GM12878 (cell line): ENCODE data around the gene GSK3A. TPM values are rescaled to one million over a fixed set of nuclear protein-coding genes. Genes with fewer than 3 reads are reported as not detected.

Experiments used
- ATAC-seq: fragments of 200-7000 bp; cut with Tn5 transposase; 3 replicates; pipeline ENCODE4 v1.9.1; 2020; ENCODE audit warnings: mild to moderate bottlenecking, moderate library complexity
- BruUV-seq: library from RNA; stranded (reverse); fragments of 400-500 nt; replicated peaks from 2 replicates; lab custom pipeline; 2021; lab: Mats Ljungman, UMichigan
- CTCF ChIA-PET: fragments of 300-600 bp; sonication (Branson Sonifier 250); formaldehyde crosslinking; extraction: SDS; loops from one replicate; lab custom pipeline; 2021; ENCODE audit warnings: inconsistent platforms; lab: Yijun Ruan, JAX
- POLR2A ChIA-PET: fragments of 350-600 bp; formaldehyde crosslinking; extraction: SDS; loops from one replicate; lab custom pipeline; 2021; ENCODE audit warnings: inconsistent platforms; lab: Charles Lee
- RAD21 ChIA-PET: fragments of 300-600 bp; sonication (Branson Sonifier 250); formaldehyde crosslinking; loops from one replicate; lab custom pipeline; 2023; ENCODE audit warnings: antibody characterized with exemption; ENCODE audit not compliant: unreplicated experiment; lab: Charles Lee
- SMC1A ChIA-PET: fragments of 300-600 bp; sonication (Branson Sonifier 250); formaldehyde crosslinking; loops from one replicate; lab custom pipeline; 2023; ENCODE audit not compliant: unreplicated experiment, uncharacterized antibody; lab: Charles Lee
- DNase-seq: peaks from one replicate; pipeline ENCODE4 v3.0.0-alpha.2; 2011; ENCODE audit warnings: low read depth, low spot score
- FAIRE-seq: peaks from 3 replicates; lab custom pipeline; 2011; peaks lifted over from hg19 to GRCh38; lab: Jason Lieb, UNC
- H2AFZ ChIP-seq: 2 replicates; pipeline ENCODE4 v1.6.0; 2011; ENCODE audit warnings: low read depth, low read length, control low read depth; ENCODE audit not compliant: control insufficient read depth
- H3K27ac ChIP-seq: 2 replicates; pipeline ENCODE4 v1.5.1; 2011; ENCODE audit warnings: control low read depth; ENCODE audit not compliant: control insufficient read depth, insufficient read depth
- H3K27me3 ChIP-seq, 2 experiments: replicated peaks in 1 of 2; 2 replicates each; pipeline versions ENCODE4 v1.6.0 to v1.6.1; 2011; ENCODE audit warnings: low read length in 1 of 2; ENCODE audit not compliant: control insufficient read depth in 2 of 2, insufficient read depth in 2 of 2
- H3K36me3 ChIP-seq, 2 experiments: 2 replicates each; pipeline ENCODE4 v1.5.1; 2011; ENCODE audit warnings: low read length in 1 of 2; ENCODE audit not compliant: control insufficient read depth in 2 of 2, insufficient read depth in 2 of 2
- H3K4me1 ChIP-seq: 2 replicates; pipeline ENCODE4 v1.6.1; 2011; ENCODE audit warnings: mild to moderate bottlenecking, low read length, moderate library complexity, mixed read lengths; ENCODE audit not compliant: control insufficient read depth, insufficient read depth
- H3K4me2 ChIP-seq: 2 replicates; pipeline ENCODE4 v1.6.0; 2011; ENCODE audit warnings: control low read depth; ENCODE audit not compliant: control insufficient read depth, insufficient read depth
- H3K4me3 ChIP-seq: fragments of 200-600 bp; sonication (generic); 2 replicates; pipeline ENCODE4 v1.5.1; 2016
- H3K79me2 ChIP-seq: 2 replicates; pipeline ENCODE4 v1.6.0; 2011; ENCODE audit warnings: low read length; ENCODE audit not compliant: control insufficient read depth, insufficient read depth
- H3K9ac ChIP-seq: 2 replicates; pipeline ENCODE4 v1.8.0; 2011; ENCODE audit warnings: low read length, control low read depth, mixed read lengths; ENCODE audit not compliant: control insufficient read depth, insufficient read depth
- H3K9me3 ChIP-seq: replicated peaks from 3 replicates; pipeline ENCODE4 v1.5.1; 2011; ENCODE audit warnings: mild to moderate bottlenecking, low read length; ENCODE audit not compliant: control insufficient read depth, insufficient read depth
- H4K20me1 ChIP-seq: 2 replicates; pipeline ENCODE4 v1.6.0; 2011; ENCODE audit not compliant: control insufficient read depth, insufficient read depth
- CBX5 ChIP-seq: sonication (generic); IDR thresholded peaks from 2 replicates; pipeline ENCODE4 v1.6.1; 2016; ENCODE audit warnings: low read depth, moderate library complexity, mild to moderate bottlenecking, inconsistent platforms
- DPF2 ChIP-seq: fragments of 450-650 bp; IDR thresholded peaks from 2 replicates; pipeline ENCODE4 v1.6.1; 2017; ENCODE audit warnings: mild to moderate bottlenecking
- GABPA ChIP-seq: IDR thresholded peaks from 2 replicates; pipeline ENCODE4 v1.6.1; 2014; ENCODE audit warnings: antibody characterized with exemption, low read depth, mild to moderate bottlenecking, inconsistent platforms
- HDGF ChIP-seq: fragments of 450-650 bp; IDR thresholded peaks from 2 replicates; pipeline ENCODE4 v1.6.1; 2016; ENCODE audit warnings: antibody characterized with exemption
- LARP7 ChIP-seq: fragments of 450-650 bp; IDR thresholded peaks from 2 replicates; pipeline ENCODE4 v1.6.1; 2017; ENCODE audit warnings: mild to moderate bottlenecking
- MEF2A ChIP-seq: IDR thresholded peaks from 2 replicates; pipeline ENCODE4 v1.6.1; 2011; ENCODE audit warnings: low read depth, mild to moderate bottlenecking, low read length, moderate library complexity; ENCODE audit not compliant: insufficient read depth
- SIN3A ChIP-seq: IDR thresholded peaks from 2 replicates; pipeline ENCODE4 v1.6.1; 2012; ENCODE audit warnings: low read depth, low read length, improper control_type of control experiment
- WGBS: methylation state at CpG from one replicate; pipeline ENCODE4 v1.1.6; 2016; ENCODE audit warnings: low lambda C conversion rate; ENCODE audit not compliant: insufficient replicate concordance, insufficient coverage; ENCODE audit errors: missing lambda C conversion rate; 5-methylcytosine and 5-hydroxymethylcytosine counted together
- in situ Hi-C: fragments of 300-500 bp; cut with MboI; formaldehyde crosslinking; loops from 9 replicates; pipeline ENCODE4 v1.14.3; 2018; ENCODE audit warnings: mixed read lengths
- intact Hi-C: fragments of 100-400 bp; cut with micrococcal nuclease; formaldehyde crosslinking; loops from one replicate; pipeline ENCODE4 v1.14.2; 2022; ENCODE audit not compliant: unreplicated experiment
- polyA plus RNA-seq, 11 experiments: library from polyadenylated mRNA; depleted of rRNA in 4 of 11; unstranded in 6 of 11; stranded (reverse) in 5 of 11; fragments of >200 nt; fragmentation: Nextera tagmentation in 4 of 11; fragmentation: Illumina TruSeq in 1 of 11; extraction: Ambion mirVana in 4 of 11; extraction: Trizol in 1 of 11; gene quantifications; 1 replicate in 1 of 11; 2 replicates in 10 of 11; pipeline versions ENCODE4 v1.2.1 to v1.2.3, GENCODE V29; 2011 to 2016; ENCODE audit warnings: inconsistent platforms in 2 of 11, missing spikeins in 2 of 11, low read depth in 1 of 11
- total RNA-seq, 4 experiments: library from RNA; depleted of rRNA in 3 of 4; stranded (reverse); fragments of >200 nt in 3 of 4; fragmentation: Illumina TruSeq in 1 of 4; extraction: Trizol in 1 of 4; gene quantifications; 2 replicates each; pipeline versions ENCODE4 v1.2.1 to v1.2.3, GENCODE V29; 2013 to 2021

Gene GSK3A
- total and polyA plus RNA-seq, 10 of the 15 experiments (the other 5 are each of a cell fraction or from before 2014, with no cell fraction given): 1.00 to 47.9 (median 15.2) TPM

DNA sequence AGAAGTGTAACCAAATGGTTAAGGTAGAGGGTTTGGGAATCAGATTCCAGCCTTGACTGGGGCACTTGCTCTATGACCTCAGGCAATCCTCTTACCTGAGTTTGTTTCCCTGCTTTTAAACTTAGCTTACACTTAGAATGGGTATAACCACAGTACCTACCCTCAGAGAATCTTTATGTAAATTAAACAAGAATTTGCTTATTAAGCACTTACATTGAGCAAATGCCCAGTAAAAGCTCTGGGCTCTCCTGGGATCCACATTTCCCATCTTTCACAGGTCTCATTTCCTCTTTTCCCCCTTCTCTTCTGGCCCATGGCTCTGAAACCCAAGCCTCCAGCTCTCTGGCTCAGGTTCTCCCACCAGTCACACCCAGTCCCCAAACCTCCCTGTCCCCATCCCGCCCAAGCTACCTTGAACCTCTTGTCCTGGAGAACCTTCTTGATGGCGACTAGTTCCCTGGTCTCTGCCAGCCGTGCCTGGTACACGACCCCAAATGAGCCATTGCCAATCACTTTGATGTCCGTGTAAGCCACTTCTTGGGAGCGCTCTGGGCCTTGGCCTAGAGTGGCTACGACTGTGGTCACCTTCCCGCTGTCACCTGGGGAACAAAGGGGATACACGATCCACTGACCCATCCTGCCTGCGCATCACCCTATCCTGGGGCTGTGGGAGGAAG is 2.7 kb downstream of the GSK3A start:
- 0 out of 2 replicates have a peak overlapping the region, but pooled peaks have one; percentile 1 for H3K4me2 ChIP-seq
- no peak overlapping the region for H2AFZ ChIP-seq
- 95% methylated on average over 10 of the region's 10 CpGs for WGBS
- H3K36me3 ChIP-seq: peaks cover 11 to 21% of the 10 kb centered on the region in 2 experiments; a peak in 3 of 4 replicates
- no peak for FAIRE-seq
- H3K4me1 ChIP-seq: peaks cover 10% of the 10 kb centered on the region; the same call in 1 of the 2 replicates
- DNase-seq: no peak
- H4K20me1 ChIP-seq: no peaks in the 10 kb centered on the region
- POLR2A ChIA-PET: interaction anchor here (0.5 to 1.4 kb wide), 3 partner anchors 24 to 998 kb away, joined by 3 to 5 read pairs (median 4); no protein-coding TSS in a partner anchor
- H3K79me2 ChIP-seq: peaks cover 38% of the 10 kb centered on the region
- BruUV-seq: no TSS peak
- RAD21 ChIA-PET: interaction anchor here (4.5 kb wide), 1 partner anchor 107 kb away, joined by 25 read pairs; the partner anchor contains the start of gene POU2F2
- no peak for ATAC-seq
- TF ChIP-seq CBX5 (no peak), SIN3A (no peak), DPF2 (no peak), LARP7 (no peak), GABPA (no peak), MEF2A (no peak), HDGF (no peak)
- no peak overlapping the region for H3K4me3 ChIP-seq
- SMC1A ChIA-PET: interaction anchor here (0.7 to 1.7 kb wide), 10 partner anchors 19 to 107 kb away, joined by 3 to 7 read pairs (median 4); partner anchors contain the start of genes DEDD2, POU2F2 and ZNF526
- intact Hi-C loops (loop anchor here (5.0 kb wide), 1 partner anchor 107 kb away; the partner anchor contains the start of gene POU2F2), in situ Hi-C loops (no loop called here)
- H3K27ac ChIP-seq: no peak overlapping the region
- H3K27me3 ChIP-seq: no peaks in the 10 kb centered on the region
- CTCF ChIA-PET: interaction anchor here (0.6 to 2.8 kb wide), 7 partner anchors 13 to 131 kb away, joined by 3 to 13 read pairs (median 4); partner anchors contain the start of gene POU2F2
- H3K9ac ChIP-seq: no peak overlapping the region
- no peaks in the 10 kb centered on the region for H3K9me3 ChIP-seq
